MCF 10A (cell line): ENCODE results near the gene TAS2R41. TPM values are rescaled to one million over a fixed set of nuclear protein-coding genes. Genes with fewer than 3 reads are reported as not detected.

Experiments used
- BruUV-seq: library from RNA; stranded (reverse); fragments of 400-500 nt; replicated peaks from 2 replicates; lab custom pipeline; 2021; lab: Mats Ljungman, UMichigan
- CTCF ChIA-PET: fragments of 300-600 bp; sonication (Branson Sonifier 250); formaldehyde crosslinking; extraction: SDS; loops from one replicate; lab custom pipeline; 2021; ENCODE audit warnings: antibody characterized with exemption, inconsistent platforms; lab: Yijun Ruan, JAX
- POLR2A ChIA-PET: fragments of 300-600, 350-650 bp; sonication (Branson Sonifier 250); formaldehyde crosslinking; extraction: SDS; loops from one replicate; lab custom pipeline; 2020; ENCODE audit warnings: antibody characterized with exemption, inconsistent platforms; lab: Yijun Ruan, JAX
- DNase-seq: peaks from one replicate; pipeline ENCODE4 v3.0.0-alpha.2; 2018; ENCODE audit not compliant: unreplicated experiment
- H3K27ac Mint-ChIP-seq: one replicate; pipeline ENCODE4 v1.8.0; 2022; ENCODE audit warnings: mild to moderate bottlenecking, low read depth, mixed read lengths; ENCODE audit not compliant: unreplicated experiment
- H3K27me3 Mint-ChIP-seq: one replicate; pipeline ENCODE4 v1.8.0; 2022; ENCODE audit warnings: mixed read lengths; ENCODE audit not compliant: insufficient read depth, unreplicated experiment
- H3K36me3 Mint-ChIP-seq: one replicate; pipeline ENCODE4 v1.8.0; 2022; ENCODE audit warnings: mild to moderate bottlenecking, moderate library complexity, mixed read lengths; ENCODE audit not compliant: insufficient read depth, unreplicated experiment
- H3K4me1 Mint-ChIP-seq: one replicate; pipeline ENCODE4 v1.8.0; 2022; ENCODE audit warnings: mixed read lengths; ENCODE audit not compliant: insufficient read depth, unreplicated experiment
- H3K4me3 Mint-ChIP-seq: one replicate; pipeline ENCODE4 v1.8.0; 2022; ENCODE audit warnings: mild to moderate bottlenecking, moderate library complexity, mixed read lengths; ENCODE audit not compliant: unreplicated experiment
- H3K9me3 Mint-ChIP-seq: one replicate; pipeline ENCODE4 v1.8.0; 2022; ENCODE audit warnings: mixed read lengths; ENCODE audit not compliant: unreplicated experiment
- intact Hi-C: fragments of 100-400 bp; cut with micrococcal nuclease; formaldehyde crosslinking; loops from 2 replicates; pipeline ENCODE4 v1.14.1; 2022
- total RNA-seq: library from RNA; stranded (reverse); gene quantifications from 2 replicates; pipeline ENCODE4 v1.2.3, GENCODE V29; 2022
- TF ChIP-seq, protein P1 (sequence below): fragments of 200-600 bp; IDR thresholded peaks from one replicate; pipeline ENCODE4 v1.8.0; 2022; ENCODE audit warnings: antibody characterized with exemption, mild to moderate bottlenecking; ENCODE audit not compliant: unreplicated experiment

TAS2R41 gene
- total RNA-seq, 1 experiment from 2014 or later, result not detected

DNA sequence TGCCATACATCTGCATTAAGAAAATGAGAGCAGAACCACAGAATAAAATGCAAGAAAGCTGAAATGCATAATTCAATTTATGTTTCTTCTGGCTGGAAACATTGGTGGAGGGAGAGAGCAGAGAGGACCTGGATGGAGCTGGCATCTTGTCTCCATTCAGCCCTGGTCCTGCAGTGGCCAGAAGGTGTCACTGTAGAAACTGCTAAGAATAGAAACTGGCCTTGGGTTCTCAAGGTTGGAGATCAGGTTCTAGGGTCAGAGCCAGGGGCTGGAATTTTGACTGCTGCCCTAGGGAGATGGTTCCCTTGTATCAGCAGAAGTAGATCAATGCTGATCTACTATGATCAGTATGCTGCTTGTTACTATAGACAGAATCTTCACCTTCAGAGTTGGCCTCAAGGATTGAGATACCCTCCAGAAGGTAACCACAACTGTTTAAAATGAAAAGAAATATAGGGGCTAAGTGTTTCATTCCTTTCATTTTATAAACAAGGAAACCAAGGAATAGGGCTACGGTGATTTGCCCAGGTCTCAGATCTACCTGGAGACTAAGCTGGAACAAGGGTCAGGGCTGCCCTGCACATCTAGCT is 13.1 kb downstream of the TAS2R41 start:
- Mint-ChIP-seq H3K36me3 (no peaks in the 10 kb centered on the region), H3K9me3 (no peaks in the 10 kb centered on the region), H3K27me3 (no peaks in the 10 kb centered on the region), H3K4me3 (no peak overlapping the region), H3K4me1 (peaks cover 12% of the 10 kb centered on the region), H3K27ac (no peak overlapping the region)
- TF ChIP-seq, protein P1, sequence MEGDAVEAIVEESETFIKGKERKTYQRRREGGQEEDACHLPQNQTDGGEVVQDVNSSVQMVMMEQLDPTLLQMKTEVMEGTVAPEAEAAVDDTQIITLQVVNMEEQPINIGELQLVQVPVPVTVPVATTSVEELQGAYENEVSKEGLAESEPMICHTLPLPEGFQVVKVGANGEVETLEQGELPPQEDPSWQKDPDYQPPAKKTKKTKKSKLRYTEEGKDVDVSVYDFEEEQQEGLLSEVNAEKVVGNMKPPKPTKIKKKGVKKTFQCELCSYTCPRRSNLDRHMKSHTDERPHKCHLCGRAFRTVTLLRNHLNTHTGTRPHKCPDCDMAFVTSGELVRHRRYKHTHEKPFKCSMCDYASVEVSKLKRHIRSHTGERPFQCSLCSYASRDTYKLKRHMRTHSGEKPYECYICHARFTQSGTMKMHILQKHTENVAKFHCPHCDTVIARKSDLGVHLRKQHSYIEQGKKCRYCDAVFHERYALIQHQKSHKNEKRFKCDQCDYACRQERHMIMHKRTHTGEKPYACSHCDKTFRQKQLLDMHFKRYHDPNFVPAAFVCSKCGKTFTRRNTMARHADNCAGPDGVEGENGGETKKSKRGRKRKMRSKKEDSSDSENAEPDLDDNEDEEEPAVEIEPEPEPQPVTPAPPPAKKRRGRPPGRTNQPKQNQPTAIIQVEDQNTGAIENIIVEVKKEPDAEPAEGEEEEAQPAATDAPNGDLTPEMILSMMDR, result peak; percentile 42
- ChIA-PET POLR2A (interaction anchor here (1.6 to 2.1 kb wide), 2 partner anchors 9 to 24 kb away, joined by 4 to 7 read pairs; no protein-coding TSS in a partner anchor), CTCF (interaction anchor here (0.6 to 3.1 kb wide), 15 partner anchors 11 to 534 kb away, joined by 3 to 20 read pairs (median 7); no protein-coding TSS in a partner anchor)
- intact Hi-C loops, result no loop called here
- no TSS peak for BruUV-seq
- peak; percentile 54 for DNase-seq

DNA sequence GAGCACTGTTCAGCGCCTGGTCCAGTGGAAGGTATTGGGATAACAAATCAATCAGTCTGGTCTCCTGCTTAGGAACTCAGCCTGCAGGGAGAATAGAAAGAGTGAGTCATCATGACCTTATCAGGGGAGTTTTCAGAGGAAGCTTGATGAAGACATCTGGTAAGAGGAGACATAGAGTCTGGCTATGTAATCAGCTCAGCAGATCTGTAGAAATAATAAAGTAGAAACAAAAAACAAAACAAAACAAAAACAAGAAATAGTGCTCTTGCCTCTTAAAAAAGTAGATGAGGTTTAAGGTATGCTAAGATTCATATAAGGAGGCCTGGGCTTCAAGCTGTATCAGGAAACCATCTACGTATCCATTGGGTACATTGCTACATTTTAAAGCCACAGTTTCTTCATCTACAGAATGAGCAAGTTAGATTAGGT is 14.4 kb downstream of the TAS2R41 start:
- no TSS peak for BruUV-seq
- Mint-ChIP-seq H3K4me3 (no peak overlapping the region), H3K9me3 (no peaks in the 10 kb centered on the region), H3K27ac (no peak overlapping the region), H3K36me3 (no peaks in the 10 kb centered on the region), H3K27me3 (no peaks in the 10 kb centered on the region), H3K4me1 (peaks cover 12% of the 10 kb centered on the region)
- TF ChIP-seq, protein P1, result no peak
- ChIA-PET CTCF (interaction anchor here (0.6 to 3.1 kb wide), 11 partner anchors 8 to 405 kb away, joined by 3 to 20 read pairs (median 7); no protein-coding TSS in a partner anchor), POLR2A (interaction anchor here (0.6 to 2.1 kb wide), 5 partner anchors 8 to 204 kb away, joined by 3 to 7 read pairs (median 3); partner anchors contain the start of gene CASP2)
- intact Hi-C loops, result no loop called here
- DNase-seq, result peak; percentile 56

DNA sequence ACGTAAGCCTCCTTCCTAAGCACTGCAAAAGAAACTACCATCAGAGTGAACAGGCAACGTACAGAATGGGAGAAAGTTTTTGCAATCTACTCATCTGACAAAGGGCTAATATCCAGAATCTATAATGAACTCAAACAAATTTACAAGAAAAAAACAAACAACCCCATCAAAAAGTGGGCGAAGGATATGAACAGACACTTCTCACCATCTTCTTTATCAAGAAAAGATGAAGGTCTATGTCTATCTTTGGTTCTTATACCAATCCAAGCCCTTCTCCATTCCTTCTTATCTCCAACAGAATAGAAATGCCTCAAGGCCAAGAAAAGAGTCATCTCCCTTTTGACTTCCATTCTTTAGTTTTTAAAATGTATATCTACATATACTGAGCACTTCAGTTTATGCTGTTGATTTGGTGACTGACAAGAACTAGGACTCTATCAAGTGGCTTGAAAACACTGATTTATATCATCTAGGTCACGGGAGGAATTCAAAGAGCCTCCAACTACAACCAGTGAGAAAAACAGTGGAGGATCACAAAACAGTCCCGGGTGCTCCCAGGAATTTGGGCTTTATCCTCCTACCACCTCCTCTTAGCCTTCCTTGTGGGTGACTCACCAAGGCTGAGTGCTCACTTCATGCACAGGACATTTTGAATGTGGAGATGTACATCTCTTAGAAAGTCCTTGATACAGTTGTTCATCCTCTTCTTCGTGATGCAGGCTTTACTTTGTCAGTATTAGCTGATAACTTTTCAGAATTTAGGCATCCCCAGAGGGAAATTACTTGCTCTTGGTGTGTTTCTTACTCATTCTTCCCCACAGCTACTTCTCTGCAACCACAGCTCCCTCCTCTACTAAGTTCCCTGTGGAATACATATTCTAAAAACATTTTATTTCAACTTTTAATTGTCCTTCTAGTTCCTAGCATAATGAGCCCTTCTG is 15.4 kb downstream of the TAS2R41 start:
- H3K4me1 Mint-ChIP-seq, result peaks cover 9% of the 10 kb centered on the region
- no peaks in the 10 kb centered on the region for H3K27me3 Mint-ChIP-seq
- TF ChIP-seq, protein P1, result no peak
- ChIA-PET CTCF (interaction anchor here (0.9 to 2.6 kb wide), 4 partner anchors 9 to 18 kb away, joined by 3 to 13 read pairs (median 7); no protein-coding TSS in a partner anchor), POLR2A (interaction anchor here (0.7 to 2.1 kb wide), 3 partner anchors 7 to 205 kb away, joined by 3 to 7 read pairs (median 4); partner anchors contain the start of gene CASP2)
- H3K27ac Mint-ChIP-seq, result no peak overlapping the region
- H3K4me3 Mint-ChIP-seq, result no peak overlapping the region
- no peaks in the 10 kb centered on the region for H3K36me3 Mint-ChIP-seq
- BruUV-seq, result no TSS peak
- intact Hi-C loops, result no loop called here
- no peaks in the 10 kb centered on the region for H3K9me3 Mint-ChIP-seq
- DNase-seq, result peak; percentile 14
